Lung (tissue), 12 donors: ENCODE results near the gene FLRT1. TPM values are rescaled to one million over a fixed set of nuclear protein-coding genes. Genes with fewer than 3 reads are reported as not detected.

Source experiments
- ATAC-seq: fragments of 200-7000 bp; cut with Tn5 transposase; one replicate; pipeline ENCODE4 v1.9.1; 2020; ENCODE audit warnings: moderate number of reproducible peaks; ENCODE audit not compliant: insufficient read depth, low FRiP score
- DNase-seq, 3 donors: peaks; one replicate each; pipeline ENCODE4 v3.0.0-alpha.2; 2013 to 2017
- H3K27ac ChIP-seq, 2 donors: one replicate each; pipeline ENCODE4 v1.5.1; 2013; ENCODE audit warnings: mild to moderate bottlenecking in 2 of 2, moderate library complexity in 2 of 2, control low read depth in 1 of 2, inconsistent platforms in 1 of 2, low read depth in 1 of 2, low read length in 1 of 2
- H3K27me3 ChIP-seq, 3 donors: one replicate each; pipeline ENCODE4 v1.5.1; 2013; ENCODE audit warnings: low read length in 2 of 3; ENCODE audit not compliant: control insufficient read depth in 3 of 3, insufficient read depth in 3 of 3
- H3K36me3 ChIP-seq, 4 donors: one replicate each; pipeline ENCODE4 v1.5.1; 2013; ENCODE audit warnings: low read length in 4 of 4, mild to moderate bottlenecking in 1 of 4, moderate library complexity in 1 of 4; ENCODE audit not compliant: control insufficient read depth in 4 of 4, insufficient read depth in 4 of 4
- H3K4me1 ChIP-seq, 5 donors: one replicate each; pipeline ENCODE4 v1.5.1; 2013; ENCODE audit warnings: low read length in 5 of 5, mild to moderate bottlenecking in 2 of 5, moderate library complexity in 1 of 5; ENCODE audit not compliant: control insufficient read depth in 5 of 5, insufficient read depth in 5 of 5
- H3K4me3 ChIP-seq: one replicate; pipeline ENCODE4 v1.5.1; 2013; ENCODE audit warnings: mild to moderate bottlenecking, control low read depth, moderate library complexity
- H3K9ac ChIP-seq, 2 donors: one replicate each; pipeline ENCODE4 v1.5.1; 2013; ENCODE audit warnings: low read length in 2 of 2, control low read depth in 1 of 2; ENCODE audit not compliant: insufficient read depth in 1 of 2
- H3K9me3 ChIP-seq, 4 donors: one replicate each; pipeline ENCODE4 v1.5.1; 2013; ENCODE audit warnings: low read length in 3 of 4, mild to moderate bottlenecking in 1 of 4, moderate library complexity in 1 of 4; ENCODE audit not compliant: control insufficient read depth in 4 of 4, insufficient read depth in 3 of 4
- CTCF ChIP-seq: IDR thresholded peaks from 2 replicates; pipeline ENCODE4 v1.5.1; 2012; ENCODE audit warnings: mild to moderate bottlenecking; ENCODE audit errors: control extremely low read depth, extremely low read depth
- WGBS, 2 donors: extraction: QIAGEN DNeasy Blood & Tissue Kit; methylation state at CpG; one replicate each; pipeline ENCODE4 v1.1.7; 2013; 5-methylcytosine and 5-hydroxymethylcytosine counted together
- polyA plus RNA-seq, 2 donors: library from polyadenylated mRNA; stranded (reverse); fragments of 200-250 nt; gene quantifications; one replicate each; pipeline ENCODE4 v1.2.1, GENCODE V29; 2013
- total RNA-seq, 2 donors: library from RNA; depleted of rRNA in 1 of 2; stranded (reverse); fragments of >200 nt in 1 of 2; gene quantifications; one replicate each; pipeline ENCODE4 v1.2.1, GENCODE V29; 2014 to 2021
- donor health status: control.
- donor health status: control.
- donor health status: Bipolar disorder and iron deficiency.
- donor health status: healthy.
- donor health status: DM: yes; HTN: yes; CAD: no.

Gene FLRT1
- total and polyA plus RNA-seq, 4 donors, result 0.02 to 0.34 (median 0.12) TPM

- Histone ChIP-seq H3K27me3 (peaks cover 0 to 4% (median 2%) of the 10 kb centered on the region in 3 donors), H3K9me3 (no peaks in the 10 kb centered on the region), H3K9ac (no peak overlapping the region), H3K4me1 (peaks cover 0 to 18% (median 5%) of the 10 kb centered on the region in 5 donors), H3K36me3 (no peaks in the 10 kb centered on the region), H3K4me3 (no peak overlapping the region), H3K27ac (no peak overlapping the region)
- no peak for TF ChIP-seq CTCF
- no peak for DNase-seq
- WGBS, 2 donors, result 84 to 86% methylated on average over 17 of the region's 17 CpGs
- no peak for ATAC-seq
These were observed 22.8 kb downstream of the FLRT1 start for GRCh38 chr11:64058494-64058893.

DNA sequence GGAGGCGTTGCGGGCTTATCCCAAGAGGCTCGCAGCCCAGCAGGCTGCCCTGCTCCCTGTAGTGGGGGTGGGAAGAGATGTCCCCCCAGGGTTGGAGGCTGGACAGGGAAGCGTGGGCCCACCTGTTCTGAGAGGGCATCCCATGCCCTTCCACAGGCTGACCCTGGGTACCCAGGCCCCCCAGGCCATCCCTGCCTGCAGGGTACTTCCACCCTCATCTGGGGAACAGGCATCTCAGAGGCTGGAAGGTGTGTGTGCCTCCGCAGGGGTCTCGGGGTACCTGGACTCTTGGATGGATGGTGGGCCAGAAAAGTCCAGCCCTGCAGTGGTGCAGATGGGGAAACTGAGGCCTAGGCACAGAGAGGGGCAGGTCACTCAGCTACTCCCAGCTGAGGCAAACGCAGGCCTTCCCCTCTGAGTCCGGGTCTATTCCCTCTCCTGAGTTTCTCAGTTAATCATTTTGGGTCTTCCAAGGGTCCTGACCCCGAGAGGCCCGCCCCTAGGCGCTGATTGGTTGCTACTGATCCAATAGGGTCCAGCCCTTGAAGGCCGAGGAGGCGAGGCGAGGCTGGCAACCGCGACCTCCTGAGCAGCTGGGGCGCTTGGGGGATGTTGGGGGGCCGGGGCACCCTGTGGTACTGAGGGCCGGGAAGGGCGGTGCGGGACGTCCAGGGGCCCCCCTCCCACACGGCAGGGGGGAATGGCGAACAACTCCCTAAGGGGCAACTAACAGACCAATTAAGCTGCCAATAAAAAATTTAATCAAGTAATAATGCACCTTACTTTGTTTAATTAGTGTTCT lies 23.8 kb downstream of the FLRT1 start:
- H3K9me3 ChIP-seq, result no peaks in the 10 kb centered on the region
- H3K36me3 ChIP-seq, result no peaks in the 10 kb centered on the region
- H3K27me3 ChIP-seq, result peaks cover 0 to 4% (median 2%) of the 10 kb centered on the region in 3 donors
- H3K4me1 ChIP-seq, result peaks cover 0 to 18% (median 5%) of the 10 kb centered on the region in 5 donors
- no peak overlapping the region for H3K4me3 ChIP-seq
- DNase-seq (no peak), ATAC-seq (no peak)
- TF ChIP-seq CTCF, result no peak
- no peak overlapping the region for H3K27ac ChIP-seq
- WGBS, 2 donors, result 63 to 78% methylated on average over 24 of the region's 24 CpGs
- no peak overlapping the region for H3K9ac ChIP-seq

GRCh38 chr11:64060263-64060860 lies 24.6 kb downstream of the FLRT1 start:
- H3K27me3 ChIP-seq, result peaks cover 0 to 4% (median 2%) of the 10 kb centered on the region in 3 donors
- WGBS, 2 donors, result 15 to 23% methylated on average over 35 of the region's 35 CpGs
- ATAC-seq, result no peak

More at GRCh38 chr11:64060263-64060860, 24.6 kb downstream of the FLRT1 start:
- no peak for DNase-seq
- H3K9me3 ChIP-seq, result no peaks in the 10 kb centered on the region
- no peaks in the 10 kb centered on the region for H3K36me3 ChIP-seq
- H3K27ac ChIP-seq, result no peak overlapping the region
- H3K9ac ChIP-seq, result no peak overlapping the region
- H3K4me1 ChIP-seq, result peaks cover 0 to 12% (median 5%) of the 10 kb centered on the region in 5 donors
- no peak overlapping the region for H3K4me3 ChIP-seq
- TF ChIP-seq CTCF, result no peak
